Measurements from ENCODE around the gene ADH1C.

DNA sequence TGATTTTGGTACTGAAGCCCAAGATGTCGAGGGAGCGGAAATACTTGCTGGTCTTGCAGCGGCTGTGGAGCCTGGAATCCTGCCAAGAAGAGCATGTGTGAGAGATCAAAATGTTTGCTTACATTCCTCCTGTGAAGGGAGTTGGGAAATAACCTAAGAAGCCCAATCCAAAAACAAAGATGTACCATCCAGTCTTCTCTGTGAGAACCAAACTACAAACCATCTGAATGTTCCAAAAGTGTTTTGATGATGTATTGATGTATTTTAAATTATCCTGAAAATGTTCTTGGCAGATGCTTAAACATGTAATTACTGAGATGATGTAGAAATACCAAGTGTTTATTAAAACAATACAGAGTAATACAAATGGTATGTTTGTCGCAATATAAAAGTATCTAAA lies 51.6 kb downstream of the ADH1C start:
- TF ChIP-seq, protein P1, sequence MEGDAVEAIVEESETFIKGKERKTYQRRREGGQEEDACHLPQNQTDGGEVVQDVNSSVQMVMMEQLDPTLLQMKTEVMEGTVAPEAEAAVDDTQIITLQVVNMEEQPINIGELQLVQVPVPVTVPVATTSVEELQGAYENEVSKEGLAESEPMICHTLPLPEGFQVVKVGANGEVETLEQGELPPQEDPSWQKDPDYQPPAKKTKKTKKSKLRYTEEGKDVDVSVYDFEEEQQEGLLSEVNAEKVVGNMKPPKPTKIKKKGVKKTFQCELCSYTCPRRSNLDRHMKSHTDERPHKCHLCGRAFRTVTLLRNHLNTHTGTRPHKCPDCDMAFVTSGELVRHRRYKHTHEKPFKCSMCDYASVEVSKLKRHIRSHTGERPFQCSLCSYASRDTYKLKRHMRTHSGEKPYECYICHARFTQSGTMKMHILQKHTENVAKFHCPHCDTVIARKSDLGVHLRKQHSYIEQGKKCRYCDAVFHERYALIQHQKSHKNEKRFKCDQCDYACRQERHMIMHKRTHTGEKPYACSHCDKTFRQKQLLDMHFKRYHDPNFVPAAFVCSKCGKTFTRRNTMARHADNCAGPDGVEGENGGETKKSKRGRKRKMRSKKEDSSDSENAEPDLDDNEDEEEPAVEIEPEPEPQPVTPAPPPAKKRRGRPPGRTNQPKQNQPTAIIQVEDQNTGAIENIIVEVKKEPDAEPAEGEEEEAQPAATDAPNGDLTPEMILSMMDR (IDR thresholded peaks at IDR 0.05), result no peak
- TF ChIP-seq POLR2A (IDR thresholded peaks at IDR 0.05), result no peak
